ENCODE data around the gene WRNIP1.

DNA sequence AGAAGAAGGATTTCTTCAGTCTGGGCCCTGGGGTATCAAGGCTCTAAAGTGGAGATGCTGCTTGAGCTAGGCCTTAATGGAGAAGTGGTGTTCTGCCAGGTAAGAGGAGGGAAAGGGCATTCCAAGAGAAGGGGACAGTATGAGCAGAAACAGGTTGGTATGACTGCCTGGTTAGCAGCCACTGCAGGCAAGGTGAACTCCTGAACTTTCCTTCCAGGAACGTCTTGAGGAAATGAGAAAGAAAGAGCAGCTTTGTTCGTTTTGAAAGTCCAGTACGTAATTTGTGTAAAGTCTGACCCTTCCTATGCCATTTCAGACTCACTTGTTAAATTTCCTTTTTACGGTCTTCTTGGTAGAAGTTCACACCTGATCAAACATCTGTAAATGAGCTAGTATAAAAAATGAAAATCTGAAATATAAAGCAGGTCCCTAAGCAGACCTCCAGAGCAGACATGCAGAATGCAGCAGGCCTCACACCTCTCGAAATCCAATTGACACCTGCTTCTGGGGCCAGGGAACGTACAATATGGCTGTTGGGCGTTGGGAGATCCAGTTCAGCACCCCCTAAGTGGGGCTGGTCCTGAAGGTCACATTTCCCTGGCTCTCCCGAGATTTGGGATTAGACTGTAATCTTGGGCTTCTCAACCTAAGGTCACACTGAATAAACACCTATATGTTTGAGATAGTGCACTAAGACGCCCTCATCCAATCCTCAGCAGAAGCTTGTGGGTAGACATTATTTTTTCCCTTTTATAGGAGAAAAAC, 48.1 kb upstream of the WRNIP1 start:
- no peak for TF ChIP-seq POLR2A (IDR thresholded peaks at IDR 0.05)
- TF ChIP-seq, protein P1, sequence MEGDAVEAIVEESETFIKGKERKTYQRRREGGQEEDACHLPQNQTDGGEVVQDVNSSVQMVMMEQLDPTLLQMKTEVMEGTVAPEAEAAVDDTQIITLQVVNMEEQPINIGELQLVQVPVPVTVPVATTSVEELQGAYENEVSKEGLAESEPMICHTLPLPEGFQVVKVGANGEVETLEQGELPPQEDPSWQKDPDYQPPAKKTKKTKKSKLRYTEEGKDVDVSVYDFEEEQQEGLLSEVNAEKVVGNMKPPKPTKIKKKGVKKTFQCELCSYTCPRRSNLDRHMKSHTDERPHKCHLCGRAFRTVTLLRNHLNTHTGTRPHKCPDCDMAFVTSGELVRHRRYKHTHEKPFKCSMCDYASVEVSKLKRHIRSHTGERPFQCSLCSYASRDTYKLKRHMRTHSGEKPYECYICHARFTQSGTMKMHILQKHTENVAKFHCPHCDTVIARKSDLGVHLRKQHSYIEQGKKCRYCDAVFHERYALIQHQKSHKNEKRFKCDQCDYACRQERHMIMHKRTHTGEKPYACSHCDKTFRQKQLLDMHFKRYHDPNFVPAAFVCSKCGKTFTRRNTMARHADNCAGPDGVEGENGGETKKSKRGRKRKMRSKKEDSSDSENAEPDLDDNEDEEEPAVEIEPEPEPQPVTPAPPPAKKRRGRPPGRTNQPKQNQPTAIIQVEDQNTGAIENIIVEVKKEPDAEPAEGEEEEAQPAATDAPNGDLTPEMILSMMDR (IDR thresholded peaks at IDR 0.05), result no peak

All from esophagus squamous epithelium (tissue), 4 donors.